ENCODE results near the gene PSMD13. TPM values are rescaled to one million over a fixed set of nuclear protein-coding genes. Genes with fewer than 3 reads are reported as not detected.
"Not testable (repeated sequence)": the region's sequence is repeated elsewhere in the genome, so short reads cannot be mapped to it uniquely, and the experiment has no call there.

The PSMD13 gene
- total RNA-seq, 1 donor from 2014 or later = 89.9 TPM

- H3K4me1 ChIP-seq; H3K36me3 ChIP-seq; intact Hi-C loops (cut with DNase I); H3K9me3 ChIP-seq; H3K27me3 ChIP-seq: not testable (repeated sequence)
- Histone ChIP-seq H3K27ac (peak overlapping the region; percentile 85), H3K4me3 (peak overlapping the region; percentile 37)
- peak; percentile 31 for TF ChIP-seq CTCF (IDR thresholded peaks at IDR 0.05)
- ATAC-seq = peak; percentile 83
- DNase-seq = peak; percentile 82
Observed at GRCh38 chr11:268716-269145, 32.0 kb downstream of the PSMD13 start.

- intact Hi-C loops (cut with DNase I) = no loop called here
- Histone ChIP-seq H3K4me3 (peak overlapping the region; percentile 37), H3K27ac (peak overlapping the region; percentile 85), H3K9me3 (peaks cover 5% of the 10 kb centered on the region), H3K4me1 (peaks cover 10% of the 10 kb centered on the region), H3K27me3 (no peaks in the 10 kb centered on the region), H3K36me3 (no peaks in the 10 kb centered on the region)
- DNase-seq (no peak), ATAC-seq (peak; percentile 43)
- TF ChIP-seq CTCF (IDR thresholded peaks at IDR 0.05) = no peak
Observed at GRCh38 chr11:269146-269890, 32.5 kb downstream of the PSMD13 start.

- Histone ChIP-seq H3K4me1 (peaks cover 10% of the 10 kb centered on the region), H3K9me3 (peaks cover 4% of the 10 kb centered on the region), H3K4me3 (no peak overlapping the region), H3K27ac (peak overlapping the region; percentile 85), H3K27me3 (no peaks in the 10 kb centered on the region), H3K36me3 (no peaks in the 10 kb centered on the region)
- intact Hi-C loops (cut with DNase I) = no loop called here
- TF ChIP-seq CTCF (IDR thresholded peaks at IDR 0.05) = no peak
- no peak for ATAC-seq
- peak; percentile 63 for DNase-seq
Observed at GRCh38 chr11:270451-271318, 33.9 kb downstream of the PSMD13 start.

- DNase-seq = peak; percentile 53
- intact Hi-C loops (cut with DNase I) = no loop called here
- TF ChIP-seq CTCF (IDR thresholded peaks at IDR 0.05) = no peak
- Histone ChIP-seq H3K27ac (no peak overlapping the region), H3K9me3 (no peaks in the 10 kb centered on the region), H3K27me3 (no peaks in the 10 kb centered on the region), H3K4me3 (no peak overlapping the region), H3K36me3 (no peaks in the 10 kb centered on the region), H3K4me1 (peaks cover 10% of the 10 kb centered on the region)
- no peak for ATAC-seq
Observed at GRCh38 chr11:271319-271715, 34.5 kb downstream of the PSMD13 start.

GRCh38 chr11:272195-272930 is 35.6 kb downstream of the PSMD13 start:
- intact Hi-C loops (cut with DNase I) = no loop called here
- no peaks in the 10 kb centered on the region for H3K36me3 ChIP-seq
- H3K27ac ChIP-seq = no peak overlapping the region
- TF ChIP-seq CTCF (IDR thresholded peaks at IDR 0.05) = no peak
- H3K4me3 ChIP-seq = no peak overlapping the region
- ATAC-seq = no peak
- DNase-seq = peak; percentile 56
- no peaks in the 10 kb centered on the region for H3K9me3 ChIP-seq
- H3K4me1 ChIP-seq = peaks cover 10% of the 10 kb centered on the region
- H3K27me3 ChIP-seq = no peaks in the 10 kb centered on the region
